Measurements from ENCODE around the gene PIK3CA. TPM values are rescaled to one million over a fixed set of nuclear protein-coding genes. Genes with fewer than 3 reads are reported as not detected.
A peak's percentile ranks its signal among the peaks of the same experiment; 100 is the strongest.

Gene PIK3CA
- total RNA-seq, 2 experiments from 2014 or later, result 9.0 to 17.8 TPM

- peaks cover 31% of the 10 kb centered on the region for H3K4me1 ChIP-seq (ENCODE audit: insufficient read depth, low read length, poor library complexity, severe bottlenecking)
- no peak overlapping the region for H2AFZ ChIP-seq (ENCODE audit: low read length)
- no peak overlapping the region for H3K4me3 ChIP-seq (ENCODE audit: low read depth, low read length, poor library complexity, severe bottlenecking)
- H3K27ac ChIP-seq (ENCODE audit: low read depth, low read length, poor library complexity, severe bottlenecking), result no peak overlapping the region
- no peaks in the 10 kb centered on the region for H4K20me1 ChIP-seq (ENCODE audit: insufficient read depth, low read length)
- intact Hi-C loops (cut with micrococcal nuclease; ENCODE audit: unreplicated experiment), result no loop called here
- POLR2A ChIA-PET, result no interaction called here
- no peak overlapping the region for H3K4me2 ChIP-seq (ENCODE audit: low read length)
- no peak for DNase-seq (ENCODE audit: low spot score)
- no peaks in the 10 kb centered on the region for H3K36me3 ChIP-seq (ENCODE audit: insufficient read depth, low read length)
- TF ChIP-seq CTCF (conservative IDR thresholded peaks at IDR 0.05; ENCODE audit: low read length), result no peak
- no peak for TF ChIP-seq EZH2phosphoT487 (IDR thresholded peaks at IDR 0.05; ENCODE audit: borderline replicate concordance, low read depth, low read length)
- BruUV-seq (replicated peaks), result no TSS peak
- H3K79me2 ChIP-seq (ENCODE audit: insufficient read depth, low read depth, low read length), result no peaks in the 10 kb centered on the region
- no peaks in the 10 kb centered on the region for H3K9me3 ChIP-seq (ENCODE audit: low read length)
- H3K9me2 ChIP-seq (ENCODE audit: insufficient read depth, low read length), result no peaks in the 10 kb centered on the region
- CTCF ChIA-PET (ENCODE audit: unreplicated experiment), result no interaction called here
These were observed 116.9 kb downstream of the PIK3CA start for GRCh38 chr3:179265092-179265491.

- POLR2A ChIA-PET, result interaction anchor here (0.7 kb wide), 3 partner anchors 17 to 203 kb away, joined by 3 read pairs; no protein-coding TSS in a partner anchor
- Histone ChIP-seq H3K4me1 (ENCODE audit: insufficient read depth, low read length, poor library complexity, severe bottlenecking) (peaks cover 31% of the 10 kb centered on the region), H4K20me1 (ENCODE audit: insufficient read depth, low read length) (no peaks in the 10 kb centered on the region), H3K27ac (ENCODE audit: low read depth, low read length, poor library complexity, severe bottlenecking) (peak overlapping the region; percentile 16), H3K4me3 (ENCODE audit: low read depth, low read length, poor library complexity, severe bottlenecking) (peak overlapping the region; percentile 9), H3K9me2 (ENCODE audit: insufficient read depth, low read length) (no peaks in the 10 kb centered on the region), H3K36me3 (ENCODE audit: insufficient read depth, low read length) (no peaks in the 10 kb centered on the region), H2AFZ (ENCODE audit: low read length) (peak overlapping the region; percentile 81; the same call in 1 of the 2 replicates), H3K4me2 (ENCODE audit: low read length) (peak overlapping the region; percentile 64), H3K79me2 (ENCODE audit: insufficient read depth, low read depth, low read length) (no peaks in the 10 kb centered on the region), H3K9me3 (ENCODE audit: low read length) (no peaks in the 10 kb centered on the region)
- TF ChIP-seq EZH2phosphoT487 (IDR thresholded peaks at IDR 0.05; ENCODE audit: borderline replicate concordance, low read depth, low read length) (no peak), CTCF (conservative IDR thresholded peaks at IDR 0.05; ENCODE audit: low read length) (no peak)
- intact Hi-C loops (cut with micrococcal nuclease; ENCODE audit: unreplicated experiment), result no loop called here
- no TSS peak for BruUV-seq (replicated peaks)
- peak; percentile 60 for DNase-seq (ENCODE audit: low spot score)
- CTCF ChIA-PET (ENCODE audit: unreplicated experiment), result no interaction called here
These were observed 117.7 kb downstream of the PIK3CA start for GRCh38 chr3:179265875-179266274.

- H3K27ac ChIP-seq (ENCODE audit: low read depth, low read length, poor library complexity, severe bottlenecking), result no peak overlapping the region
These were observed 118.6 kb downstream of the PIK3CA start for GRCh38 chr3:179266701-179267211.

More at GRCh38 chr3:179266701-179267211, 118.6 kb downstream of the PIK3CA start:
- Histone ChIP-seq H3K4me3 (ENCODE audit: low read depth, low read length, poor library complexity, severe bottlenecking) (no peak overlapping the region), H4K20me1 (ENCODE audit: insufficient read depth, low read length) (no peaks in the 10 kb centered on the region), H3K36me3 (ENCODE audit: insufficient read depth, low read length) (no peaks in the 10 kb centered on the region), H3K4me2 (ENCODE audit: low read length) (peak overlapping the region; percentile 64), H3K9me2 (ENCODE audit: insufficient read depth, low read length) (no peaks in the 10 kb centered on the region), H3K79me2 (ENCODE audit: insufficient read depth, low read depth, low read length) (no peaks in the 10 kb centered on the region), H3K9me3 (ENCODE audit: low read length) (no peaks in the 10 kb centered on the region), H2AFZ (ENCODE audit: low read length) (peak overlapping the region; percentile 81), H3K4me1 (ENCODE audit: insufficient read depth, low read length, poor library complexity, severe bottlenecking) (peaks cover 31% of the 10 kb centered on the region)
- TF ChIP-seq CTCF (conservative IDR thresholded peaks at IDR 0.05; ENCODE audit: low read length), result no peak
- no peak for TF ChIP-seq EZH2phosphoT487 (IDR thresholded peaks at IDR 0.05; ENCODE audit: borderline replicate concordance, low read depth, low read length)
- ChIA-PET POLR2A (interaction anchor here (0.7 to 1.0 kb wide), 3 partner anchors 18 to 100 kb away, joined by 3 read pairs; no protein-coding TSS in a partner anchor), CTCF (ENCODE audit: unreplicated experiment) (no interaction called here)
- no TSS peak for BruUV-seq (replicated peaks)
- intact Hi-C loops (cut with micrococcal nuclease; ENCODE audit: unreplicated experiment), result no loop called here
- DNase-seq (ENCODE audit: low spot score), result peak; percentile 55

Measured in OCI-LY7 (cell line).